GM11168 (cell line): ENCODE measurements around the gene SLU7.

Experiments
- in situ Hi-C: fragments of 300-500 bp; cut with MboI; formaldehyde crosslinking; loops from one replicate; pipeline ENCODE4 v1.12.0; 2022; ENCODE audit warnings: low sequenced_read_pairs; ENCODE audit not compliant: unreplicated experiment

SLU7 gene

GRCh38 chr5:160369990-160370712, 48.7 kb downstream of the SLU7 start, which contains the start of gene C1QTNF2:
Gene C1QTNF2, minus strand, starts transcription at chr5:160370626. Its CDS starts 15,615 bp downstream, at chr5:160355011.
- in situ Hi-C loops = no loop called here

GRCh38 chr5:160367885-160368284, 51.0 kb downstream of the SLU7 start:
- in situ Hi-C loops = no loop called here

- in situ Hi-C loops = no loop called here
These were observed 51.6 kb downstream of the SLU7 start for GRCh38 chr5:160367261-160367660.

GRCh38 chr5:160366230-160366629, 52.7 kb downstream of the SLU7 start:
- in situ Hi-C loops = no loop called here

- in situ Hi-C loops = no loop called here
These were observed 55.1 kb downstream of the SLU7 start for GRCh38 chr5:160363660-160364395.

- in situ Hi-C loops = no loop called here
These were observed 55.7 kb downstream of the SLU7 start for GRCh38 chr5:160363211-160363610.

- in situ Hi-C loops = no loop called here
These were observed 57.2 kb downstream of the SLU7 start for GRCh38 chr5:160361624-160362228.

GRCh38 chr5:160360310-160360709, 58.6 kb downstream of the SLU7 start:
- in situ Hi-C loops = no loop called here

- in situ Hi-C loops = no loop called here
These were observed 59.1 kb downstream of the SLU7 start for GRCh38 chr5:160359816-160360215.

- in situ Hi-C loops = no loop called here
These were observed 59.6 kb downstream of the SLU7 start for GRCh38 chr5:160359242-160359641.

- in situ Hi-C loops = no loop called here
These were observed 60.9 kb downstream of the SLU7 start for GRCh38 chr5:160357861-160358411.

GRCh38 chr5:160357394-160357793, 61.5 kb downstream of the SLU7 start:
- in situ Hi-C loops = no loop called here

- in situ Hi-C loops = no loop called here
These were observed 62.1 kb downstream of the SLU7 start for GRCh38 chr5:160356550-160357347.

GRCh38 chr5:160354666-160355065, 64.2 kb downstream of the SLU7 start:
- in situ Hi-C loops = no loop called here

GRCh38 chr5:160353379-160353778, 65.5 kb downstream of the SLU7 start:
- in situ Hi-C loops = no loop called here

- in situ Hi-C loops = no loop called here
These were observed 66.6 kb downstream of the SLU7 start for GRCh38 chr5:160352308-160352707.
